Sciatic nerve (tissue), 2 donors: ENCODE data around the gene MDFI. TPM values are rescaled to one million over a fixed set of nuclear protein-coding genes. Genes with fewer than 3 reads are reported as not detected.

ENCODE experiments used
- ATAC-seq: fragments of 200-7000 bp; cut with Tn5 transposase; one replicate; pipeline ENCODE4 v1.9.1; 2020; ENCODE audit warnings: mild to moderate bottlenecking, moderate library complexity
- DNase-seq: peaks from one replicate; pipeline ENCODE4 v3.0.0-alpha.2; 2020; ENCODE audit warnings: low spot score
- intact Hi-C: fragments of 100-400 bp; cut with DNase I; formaldehyde crosslinking; loops from one replicate; pipeline ENCODE4 v1.14.2; 2022
- total RNA-seq: library from RNA; stranded (reverse); fragmentation: NEBNext Ultra II Directional; extraction: Animal tissue kit (Norgen Biotek cat#: 25700); gene quantifications from one replicate; pipeline ENCODE4 v1.2.1, GENCODE V29; 2021
- donor health status: DM: no; HTN: no; CAD: no.
- donor health status: DM: no; HTN: no; CAD: no.

Gene MDFI
- total RNA-seq, 1 donor from 2014 or later = 15.2 TPM

GRCh38 chr6:41643899-41644269 lies 5.6 kb downstream of the MDFI start:
- DNase-seq (no peak), ATAC-seq (no peak)
- intact Hi-C loops = no loop called here

DNA sequence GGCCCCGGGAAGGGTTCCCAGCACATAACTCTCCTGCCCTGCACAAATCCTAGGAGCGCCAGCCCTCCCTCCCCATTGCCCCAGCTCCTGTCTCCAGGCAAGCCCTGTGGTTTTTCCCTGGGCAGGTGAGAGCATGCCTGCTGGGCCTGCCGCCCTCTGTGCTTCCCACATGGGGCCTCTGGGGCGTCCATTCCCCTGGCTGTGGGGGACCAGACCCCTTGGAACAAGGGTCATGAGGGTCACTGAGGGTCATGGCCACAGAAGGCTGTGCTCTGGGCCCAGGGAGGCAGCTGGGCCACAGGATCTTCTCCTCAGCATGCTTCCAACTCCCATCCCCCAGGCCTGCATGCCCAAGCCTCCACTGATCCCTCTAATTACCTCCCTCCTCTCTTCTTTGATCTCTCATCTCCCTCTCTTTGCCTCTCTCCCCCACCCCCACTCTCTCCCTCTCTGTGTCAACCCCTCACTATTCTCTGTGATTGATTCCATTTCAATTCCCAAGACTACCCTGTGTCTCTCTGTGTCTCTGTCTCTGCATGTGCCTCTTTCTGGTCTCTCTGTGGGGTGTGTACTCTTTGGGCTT lies 6.1 kb downstream of the MDFI start:
- DNase-seq (no peak), ATAC-seq (no peak)
- intact Hi-C loops = no loop called here

- intact Hi-C loops = no loop called here
- ATAC-seq (no peak), DNase-seq (peak; percentile 42)
Observed at GRCh38 chr6:41645007-41645618, 6.8 kb downstream of the MDFI start.

DNA sequence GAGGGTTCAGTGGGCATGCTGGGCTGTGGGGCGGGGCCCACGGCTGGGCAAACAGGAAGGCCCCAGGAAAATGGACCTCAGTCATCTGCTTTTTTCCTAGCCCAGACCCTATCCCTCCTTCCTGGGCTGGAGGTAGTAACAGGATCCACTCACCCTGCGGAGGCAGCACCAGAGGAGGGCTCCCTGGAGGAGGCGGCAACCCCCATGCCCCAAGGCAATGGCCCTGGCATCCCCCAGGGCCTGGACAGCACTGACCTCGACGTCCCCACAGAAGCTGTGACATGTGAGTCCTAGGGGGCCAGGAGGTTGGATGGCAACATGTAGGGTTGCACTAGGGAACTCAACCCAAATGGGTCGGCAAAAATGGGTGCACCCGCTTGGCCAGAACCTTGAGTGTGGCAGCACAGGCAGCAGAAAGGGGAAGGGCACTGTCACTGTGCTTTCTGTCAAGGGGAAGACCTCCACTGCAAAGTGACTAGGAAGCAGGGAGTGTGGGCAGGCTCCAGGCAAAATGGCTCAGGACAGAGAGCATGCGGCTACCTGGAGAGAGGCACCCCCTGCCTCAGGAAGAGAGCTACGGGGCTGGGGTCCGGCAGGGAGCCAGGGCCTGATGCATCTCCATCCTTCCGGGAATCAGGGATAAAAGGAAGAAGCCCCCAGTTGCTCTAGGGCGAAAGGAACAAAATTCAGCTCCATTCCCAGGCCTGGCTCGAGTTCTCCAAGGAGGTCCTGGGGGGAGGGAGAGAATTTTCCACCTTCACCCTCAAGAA lies 7.9 kb downstream of the MDFI start:
- ATAC-seq (no peak), DNase-seq (peak; percentile 42)
- intact Hi-C loops = no loop called here

GRCh38 chr6:41647061-41647511 lies 8.8 kb downstream of the MDFI start:
- intact Hi-C loops = no loop called here
- ATAC-seq = peak; percentile 61
- peak; percentile 63 for DNase-seq

GRCh38 chr6:41648070-41648585 lies 9.9 kb downstream of the MDFI start:
- intact Hi-C loops = no loop called here
- no peak for ATAC-seq
- no peak for DNase-seq

DNA sequence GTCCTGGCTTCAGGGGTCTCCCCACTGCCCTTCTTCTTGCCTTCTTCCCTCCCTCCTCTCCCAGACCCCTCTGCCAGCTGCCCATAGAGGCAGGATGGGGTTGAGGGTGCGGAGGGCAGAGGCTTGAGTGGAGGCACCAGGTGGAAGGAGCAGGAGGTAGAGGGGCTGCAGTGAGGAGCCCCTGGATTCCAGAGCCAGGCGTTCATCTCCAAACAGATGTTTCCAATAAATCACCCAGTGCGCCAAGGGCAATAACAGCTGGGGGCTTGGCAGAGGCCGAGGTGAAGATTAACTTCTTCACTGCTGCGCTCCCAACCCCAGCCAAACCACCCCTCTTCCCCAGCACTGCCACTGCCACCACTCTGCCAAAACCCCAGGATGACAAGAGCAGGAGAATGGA lies 10.7 kb downstream of the MDFI start:
- peak; percentile 35 for DNase-seq
- intact Hi-C loops = no loop called here
- ATAC-seq = no peak

- DNase-seq = peak; percentile 46
- no peak for ATAC-seq
- intact Hi-C loops = no loop called here
Observed at GRCh38 chr6:41649596-41649995, 11.3 kb downstream of the MDFI start.

- intact Hi-C loops = no loop called here
- no peak for ATAC-seq
- DNase-seq = peak; percentile 28
Observed at GRCh38 chr6:41650120-41650519, 11.9 kb downstream of the MDFI start.

DNA sequence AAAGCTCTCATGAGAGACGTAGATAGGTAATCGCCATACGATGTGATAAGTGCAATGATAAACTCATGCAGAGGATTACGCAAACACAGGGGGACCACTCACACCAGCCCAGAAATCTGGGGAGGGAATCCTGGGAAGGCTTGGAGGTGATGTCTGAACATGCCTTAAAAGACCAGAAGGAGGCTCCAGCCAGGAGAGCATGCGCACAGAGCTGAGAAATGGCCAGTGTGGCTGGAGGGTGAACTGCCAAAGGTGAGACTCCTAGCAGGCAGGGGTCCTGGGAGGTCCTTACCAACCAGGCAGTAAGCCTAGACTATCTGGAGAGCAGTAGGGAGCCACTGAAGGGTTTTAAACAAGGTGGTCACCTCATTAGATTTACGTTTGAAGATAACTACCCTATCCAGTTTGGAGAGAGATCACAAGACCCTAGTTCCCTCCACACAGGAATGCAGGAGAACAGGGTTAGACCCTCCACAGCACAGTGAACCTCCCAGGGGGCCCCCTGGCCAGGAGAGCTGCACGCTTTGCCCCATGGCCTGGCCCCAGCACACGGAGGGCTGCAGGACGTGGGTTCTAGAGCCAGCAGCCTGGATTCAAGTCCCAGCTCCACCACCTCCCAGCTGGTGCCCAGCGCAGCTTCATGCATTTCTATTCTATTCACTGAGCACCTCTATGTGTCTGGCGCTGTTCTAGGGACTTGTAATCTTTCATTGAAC lies 13.1 kb downstream of the MDFI start:
- DNase-seq (peak; percentile 50), ATAC-seq (no peak)
- intact Hi-C loops = no loop called here

DNA sequence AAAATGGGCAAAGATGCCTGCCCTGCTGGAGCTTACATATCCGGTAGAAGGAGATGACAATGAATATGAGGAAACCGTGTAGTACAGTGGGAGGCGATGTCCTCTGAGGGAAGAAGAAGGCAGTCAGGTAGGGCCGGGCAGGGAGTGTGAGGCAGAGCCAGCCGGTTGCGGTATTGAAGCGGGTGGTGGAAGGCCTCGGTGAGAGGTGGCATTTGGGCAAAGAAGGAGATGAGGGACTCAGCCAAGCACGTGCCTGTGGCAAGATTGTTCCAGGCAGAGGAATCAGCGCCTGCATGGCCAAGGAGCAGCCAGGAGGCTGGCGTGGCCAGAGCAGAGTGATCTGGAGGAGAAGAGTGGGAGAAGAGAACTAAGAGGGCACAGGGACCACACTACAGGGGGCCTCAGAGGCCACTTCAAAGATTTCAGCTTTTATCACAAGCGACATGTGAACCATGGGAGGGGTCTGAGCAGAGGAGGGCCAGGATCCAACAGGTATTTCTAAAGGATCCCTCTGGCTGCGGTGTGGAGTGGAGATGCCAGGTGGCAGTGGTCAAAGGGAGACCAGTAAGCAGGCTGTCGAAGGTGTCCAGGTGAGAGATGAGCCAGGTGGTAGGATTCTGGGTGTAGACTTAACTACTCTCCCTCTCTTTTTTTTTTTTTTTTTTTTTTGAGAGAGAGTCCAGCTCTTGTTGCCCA lies 13.8 kb downstream of the MDFI start:
- intact Hi-C loops = no loop called here
- no peak for ATAC-seq
- no peak for DNase-seq

DNA sequence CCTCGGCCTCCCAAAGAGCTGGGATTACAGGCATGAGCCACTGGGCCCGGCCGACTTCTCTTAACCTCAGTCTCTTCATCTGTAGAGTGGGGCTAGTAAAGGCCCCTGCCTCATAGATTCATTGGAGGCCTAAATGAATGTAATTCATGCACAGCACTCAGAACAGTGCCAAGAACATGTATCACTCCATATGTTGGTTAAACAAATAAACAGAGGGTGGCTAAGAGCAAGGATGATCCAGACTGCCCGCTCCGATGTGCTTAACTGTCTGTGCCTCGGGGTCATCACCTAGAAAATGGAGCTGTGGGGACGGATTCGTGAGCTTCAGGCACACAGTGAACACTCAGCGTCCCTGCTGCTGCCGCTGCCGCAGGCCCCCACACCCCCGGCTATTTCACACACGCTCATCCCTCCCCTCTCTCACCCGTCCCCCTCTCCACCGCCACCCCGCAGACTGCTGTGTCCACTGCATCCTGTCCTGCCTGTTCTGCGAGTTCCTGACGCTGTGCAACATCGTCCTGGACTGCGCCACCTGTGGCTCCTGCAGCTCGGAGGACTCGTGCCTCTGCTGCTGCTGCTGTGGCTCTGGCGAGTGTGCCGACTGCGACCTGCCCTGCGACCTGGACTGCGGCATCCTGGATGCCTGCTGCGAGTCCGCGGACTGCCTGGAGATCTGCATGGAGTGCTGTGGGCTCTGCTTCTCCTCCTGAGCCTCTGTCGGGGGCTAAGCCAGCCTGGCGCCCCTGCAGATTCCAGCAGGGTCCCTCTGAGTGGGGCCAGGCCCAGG lies 14.8 kb downstream of the MDFI start:
- intact Hi-C loops = no loop called here
- DNase-seq = peak; percentile 42
- no peak for ATAC-seq

- intact Hi-C loops = no loop called here
- ATAC-seq (no peak), DNase-seq (no peak)
Observed at GRCh38 chr6:41653691-41654090, 15.4 kb downstream of the MDFI start.

- DNase-seq = no peak
- intact Hi-C loops = no loop called here
- no peak for ATAC-seq
Observed at GRCh38 chr6:41654151-41654697, 16.0 kb downstream of the MDFI start.

GRCh38 chr6:41654698-41655151 lies 16.5 kb downstream of the MDFI start:
- intact Hi-C loops = no loop called here
- no peak for ATAC-seq
- no peak for DNase-seq

GRCh38 chr6:41655176-41655575 lies 16.9 kb downstream of the MDFI start:
- intact Hi-C loops = no loop called here
- no peak for ATAC-seq
- no peak for DNase-seq

- DNase-seq = no peak
- peak; percentile 5 for ATAC-seq
Observed at GRCh38 chr6:41655646-41656001, 17.4 kb downstream of the MDFI start.

More at GRCh38 chr6:41655646-41656001, 17.4 kb downstream of the MDFI start:
- intact Hi-C loops = no loop called here
